Neural cell (in vitro differentiated cells): Measurements from ENCODE around the gene DNAH10. TPM values are rescaled to one million over a fixed set of nuclear protein-coding genes. Genes with fewer than 3 reads are reported as not detected.

Source experiments
- H2AFZ ChIP-seq: fragments of 200-600, 300-800 bp; sonication (generic), shearing (Covaris generic); 2 replicates; pipeline ENCODE4 v1.6.0; 2014; ENCODE audit warnings: low read depth, mild to moderate bottlenecking, antibody characterized with exemption, low read length, moderate library complexity
- H3F3A ChIP-seq: fragments of 200-600 bp; shearing (Covaris generic); 2 replicates; pipeline ENCODE4 v1.6.1; 2016; ENCODE audit warnings: mild to moderate bottlenecking, moderate library complexity, mixed read lengths, antibody characterized with exemption, low read length; ENCODE audit not compliant: insufficient read depth, poor library complexity, severe bottlenecking
- H3K27ac ChIP-seq: fragments of 200-600, 300-800 bp; sonication (generic), shearing (Covaris generic); 2 replicates; pipeline ENCODE4 v1.5.1; 2014; ENCODE audit warnings: mild to moderate bottlenecking, low read length, moderate library complexity
- H3K27me3 ChIP-seq: fragments of 300-800, 200-600 bp; sonication (generic), shearing (Covaris generic); 2 replicates; pipeline ENCODE4 v1.6.0; 2014; ENCODE audit warnings: mild to moderate bottlenecking, low read depth, low read length, moderate library complexity; ENCODE audit not compliant: insufficient read depth
- H3K36me3 ChIP-seq: fragments of 300-800, 200-600 bp; sonication (generic), shearing (Covaris generic); 2 replicates; pipeline ENCODE4 v1.5.1; 2014; ENCODE audit warnings: mild to moderate bottlenecking, antibody characterized with exemption, low read length, moderate library complexity; ENCODE audit not compliant: insufficient read depth
- H3K4me2 ChIP-seq: fragments of 300-800, 200-600 bp; sonication (generic), shearing (Covaris generic); 2 replicates; pipeline ENCODE4 v1.6.0; 2014; ENCODE audit warnings: mild to moderate bottlenecking, low read length
- H3K4me3 ChIP-seq: fragments of 300-800, 200-600 bp; sonication (generic), shearing (Covaris generic); 2 replicates; pipeline ENCODE4 v1.5.1; 2014; ENCODE audit warnings: mild to moderate bottlenecking, low read length, moderate library complexity
- H3K79me2 ChIP-seq: fragments of 200-600 bp; shearing (Covaris generic); replicated peaks from 2 replicates; pipeline ENCODE4 v1.6.0; 2014; ENCODE audit warnings: mild to moderate bottlenecking, low read length, moderate library complexity; ENCODE audit not compliant: insufficient read depth
- H3K9ac ChIP-seq: fragments of 300-800, 200-600 bp; sonication (generic), shearing (Covaris generic); 2 replicates; pipeline ENCODE4 v1.6.1; 2016; ENCODE audit warnings: mild to moderate bottlenecking, low read length, mixed read lengths
- H3K9me2 ChIP-seq: fragments of 200-600 bp; shearing (Covaris generic); 2 replicates; pipeline ENCODE4 v1.6.1; 2016; ENCODE audit warnings: mild to moderate bottlenecking, low read length, mixed read lengths; ENCODE audit not compliant: insufficient read depth
- H3K9me3 ChIP-seq: fragments of 200-600, 300-800 bp; sonication (generic), shearing (Covaris generic); 2 replicates; pipeline ENCODE4 v1.6.1; 2016; ENCODE audit warnings: mild to moderate bottlenecking, mixed run types, low read length, moderate library complexity, mixed read lengths
- H4K20me1 ChIP-seq: fragments of 200-600 bp; shearing (Covaris generic); 2 replicates; pipeline ENCODE4 v1.6.1; 2016; ENCODE audit warnings: mild to moderate bottlenecking, mixed run types; ENCODE audit not compliant: insufficient read depth
- EP300 ChIP-seq: fragments of 450-650 bp; conservative IDR thresholded peaks from 2 replicates; pipeline ENCODE4 v1.6.1; 2014; ENCODE audit warnings: antibody characterized with exemption, mild to moderate bottlenecking, moderate library complexity; ENCODE audit not compliant: poor library complexity, severe bottlenecking
- EZH2 ChIP-seq: fragments of 200-600, 300-800 bp; shearing (Covaris generic), sonication (generic); IDR thresholded peaks from 2 replicates; pipeline ENCODE4 v1.6.1; 2014; ENCODE audit warnings: antibody characterized with exemption, low read length, borderline replicate concordance, mild to moderate bottlenecking; ENCODE audit not compliant: insufficient read depth, poor library complexity, severe bottlenecking
- MXI1 ChIP-seq: fragments of 450-650 bp; conservative IDR thresholded peaks from 2 replicates; pipeline ENCODE4 v1.6.1; 2014; ENCODE audit warnings: antibody characterized with exemption, mild to moderate bottlenecking; ENCODE audit not compliant: poor library complexity, severe bottlenecking
- POLR2AphosphoS5 ChIP-seq: IDR thresholded peaks from 2 replicates; pipeline ENCODE4 v1.6.1; 2012
- RAD21 ChIP-seq: fragments of 450-650 bp; conservative IDR thresholded peaks from 2 replicates; pipeline ENCODE4 v1.6.1; 2014; ENCODE audit warnings: antibody characterized with exemption, mild to moderate bottlenecking, moderate library complexity
- SMC3 ChIP-seq: fragments of 450-650 bp; conservative IDR thresholded peaks from 2 replicates; pipeline ENCODE4 v1.6.1; 2014; ENCODE audit warnings: antibody characterized with exemption, mild to moderate bottlenecking, moderate library complexity; ENCODE audit not compliant: poor library complexity
- TAF1 ChIP-seq: IDR thresholded peaks from 2 replicates; pipeline ENCODE4 v1.6.1; 2012; ENCODE audit warnings: low read depth
- polyA plus RNA-seq: library from polyadenylated mRNA; depleted of rRNA; stranded (reverse); fragments of >200 nt; gene quantifications from 2 replicates; pipeline ENCODE4 v1.2.3, GENCODE V29; 2014
- TF ChIP-seq, protein P1 (sequence below): IDR thresholded peaks from 2 replicates; pipeline ENCODE4 v1.6.1; 2012; ENCODE audit warnings: borderline replicate concordance
- TF ChIP-seq, protein P2 (sequence below): fragments of 450-650 bp; IDR thresholded peaks from 2 replicates; pipeline ENCODE4 v1.5.1; 2014; ENCODE audit warnings: antibody characterized with exemption, mild to moderate bottlenecking, moderate library complexity; ENCODE audit not compliant: poor library complexity, severe bottlenecking

The DNAH10 gene
- polyA plus RNA-seq, 1 donor from 2014 or later, result 1.9 TPM

DNA sequence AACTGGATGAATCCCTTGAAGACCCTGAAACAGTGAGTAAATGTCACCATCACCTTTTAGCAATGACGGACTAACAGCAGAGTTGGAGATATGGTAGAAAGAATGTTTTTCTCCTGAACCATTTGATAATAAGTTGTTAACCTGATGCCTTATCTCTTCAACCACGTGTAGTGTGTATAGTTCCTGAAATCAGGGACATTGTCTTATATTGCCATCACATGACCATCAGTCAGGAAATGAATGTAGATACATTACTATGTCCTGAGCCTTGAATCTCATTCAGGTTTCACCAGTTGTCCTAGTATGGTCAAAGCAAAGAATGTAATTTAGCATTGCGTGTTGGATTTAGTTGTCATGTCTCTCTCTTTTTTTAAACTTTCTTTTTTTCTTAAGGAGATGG, 34.2 kb upstream of the DNAH10 start:
- Histone ChIP-seq H3K9me3 (no peaks in the 10 kb centered on the region), H3K27ac (no peak overlapping the region), H3K9ac (no peak overlapping the region), H3K36me3 (no peaks in the 10 kb centered on the region), H3K79me2 (no peaks in the 10 kb centered on the region), H3F3A (no peaks in the 10 kb centered on the region), H3K4me2 (no peak overlapping the region), H2AFZ (no peak overlapping the region), H4K20me1 (no peaks in the 10 kb centered on the region), H3K4me3 (no peak overlapping the region), H3K27me3 (no peaks in the 10 kb centered on the region), H3K9me2 (no peaks in the 10 kb centered on the region)
- no peak for TF ChIP-seq MXI1

DNA sequence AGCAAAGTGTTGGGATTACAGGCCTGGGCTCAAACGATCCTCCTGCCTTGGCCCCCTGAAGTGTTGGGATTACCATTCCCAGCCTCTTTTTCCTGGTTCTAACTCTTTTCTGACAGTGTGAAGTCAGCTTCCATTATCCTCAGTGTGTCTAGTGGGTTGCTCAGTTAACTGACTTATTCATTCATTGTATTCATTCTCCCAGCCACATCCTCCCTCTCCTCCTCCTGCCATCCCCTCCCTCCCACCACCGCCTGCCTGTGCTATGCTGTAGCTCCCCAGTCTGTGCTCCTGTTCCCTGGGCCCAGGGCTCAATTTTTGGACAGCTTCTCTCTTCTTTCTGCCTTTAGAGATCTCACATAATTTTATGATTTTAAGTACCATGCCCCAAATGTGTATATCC, 30.5 kb upstream of the DNAH10 start:
- TF ChIP-seq MXI1, result no peak
- TF ChIP-seq SMC3, result no peak
- TF ChIP-seq, protein P1, sequence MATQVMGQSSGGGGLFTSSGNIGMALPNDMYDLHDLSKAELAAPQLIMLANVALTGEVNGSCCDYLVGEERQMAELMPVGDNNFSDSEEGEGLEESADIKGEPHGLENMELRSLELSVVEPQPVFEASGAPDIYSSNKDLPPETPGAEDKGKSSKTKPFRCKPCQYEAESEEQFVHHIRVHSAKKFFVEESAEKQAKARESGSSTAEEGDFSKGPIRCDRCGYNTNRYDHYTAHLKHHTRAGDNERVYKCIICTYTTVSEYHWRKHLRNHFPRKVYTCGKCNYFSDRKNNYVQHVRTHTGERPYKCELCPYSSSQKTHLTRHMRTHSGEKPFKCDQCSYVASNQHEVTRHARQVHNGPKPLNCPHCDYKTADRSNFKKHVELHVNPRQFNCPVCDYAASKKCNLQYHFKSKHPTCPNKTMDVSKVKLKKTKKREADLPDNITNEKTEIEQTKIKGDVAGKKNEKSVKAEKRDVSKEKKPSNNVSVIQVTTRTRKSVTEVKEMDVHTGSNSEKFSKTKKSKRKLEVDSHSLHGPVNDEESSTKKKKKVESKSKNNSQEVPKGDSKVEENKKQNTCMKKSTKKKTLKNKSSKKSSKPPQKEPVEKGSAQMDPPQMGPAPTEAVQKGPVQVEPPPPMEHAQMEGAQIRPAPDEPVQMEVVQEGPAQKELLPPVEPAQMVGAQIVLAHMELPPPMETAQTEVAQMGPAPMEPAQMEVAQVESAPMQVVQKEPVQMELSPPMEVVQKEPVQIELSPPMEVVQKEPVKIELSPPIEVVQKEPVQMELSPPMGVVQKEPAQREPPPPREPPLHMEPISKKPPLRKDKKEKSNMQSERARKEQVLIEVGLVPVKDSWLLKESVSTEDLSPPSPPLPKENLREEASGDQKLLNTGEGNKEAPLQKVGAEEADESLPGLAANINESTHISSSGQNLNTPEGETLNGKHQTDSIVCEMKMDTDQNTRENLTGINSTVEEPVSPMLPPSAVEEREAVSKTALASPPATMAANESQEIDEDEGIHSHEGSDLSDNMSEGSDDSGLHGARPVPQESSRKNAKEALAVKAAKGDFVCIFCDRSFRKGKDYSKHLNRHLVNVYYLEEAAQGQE, result no peak
- TF ChIP-seq TAF1, result no peak
- no peak for TF ChIP-seq POLR2AphosphoS5
- no peak for TF ChIP-seq RAD21
- TF ChIP-seq, protein P2, sequence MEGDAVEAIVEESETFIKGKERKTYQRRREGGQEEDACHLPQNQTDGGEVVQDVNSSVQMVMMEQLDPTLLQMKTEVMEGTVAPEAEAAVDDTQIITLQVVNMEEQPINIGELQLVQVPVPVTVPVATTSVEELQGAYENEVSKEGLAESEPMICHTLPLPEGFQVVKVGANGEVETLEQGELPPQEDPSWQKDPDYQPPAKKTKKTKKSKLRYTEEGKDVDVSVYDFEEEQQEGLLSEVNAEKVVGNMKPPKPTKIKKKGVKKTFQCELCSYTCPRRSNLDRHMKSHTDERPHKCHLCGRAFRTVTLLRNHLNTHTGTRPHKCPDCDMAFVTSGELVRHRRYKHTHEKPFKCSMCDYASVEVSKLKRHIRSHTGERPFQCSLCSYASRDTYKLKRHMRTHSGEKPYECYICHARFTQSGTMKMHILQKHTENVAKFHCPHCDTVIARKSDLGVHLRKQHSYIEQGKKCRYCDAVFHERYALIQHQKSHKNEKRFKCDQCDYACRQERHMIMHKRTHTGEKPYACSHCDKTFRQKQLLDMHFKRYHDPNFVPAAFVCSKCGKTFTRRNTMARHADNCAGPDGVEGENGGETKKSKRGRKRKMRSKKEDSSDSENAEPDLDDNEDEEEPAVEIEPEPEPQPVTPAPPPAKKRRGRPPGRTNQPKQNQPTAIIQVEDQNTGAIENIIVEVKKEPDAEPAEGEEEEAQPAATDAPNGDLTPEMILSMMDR, result no peak
- no peak for TF ChIP-seq EZH2
- no peak for TF ChIP-seq EP300
- Histone ChIP-seq H3K4me3 (no peak overlapping the region), H3K9ac (no peak overlapping the region), H3K36me3 (no peaks in the 10 kb centered on the region), H3K79me2 (no peaks in the 10 kb centered on the region), H3K27me3 (no peaks in the 10 kb centered on the region), H3K27ac (no peak overlapping the region), H3K9me3 (no peaks in the 10 kb centered on the region), H2AFZ (no peak overlapping the region), H3K9me2 (no peaks in the 10 kb centered on the region), H3F3A (no peaks in the 10 kb centered on the region), H4K20me1 (no peaks in the 10 kb centered on the region), H3K4me2 (no peak overlapping the region)

DNA sequence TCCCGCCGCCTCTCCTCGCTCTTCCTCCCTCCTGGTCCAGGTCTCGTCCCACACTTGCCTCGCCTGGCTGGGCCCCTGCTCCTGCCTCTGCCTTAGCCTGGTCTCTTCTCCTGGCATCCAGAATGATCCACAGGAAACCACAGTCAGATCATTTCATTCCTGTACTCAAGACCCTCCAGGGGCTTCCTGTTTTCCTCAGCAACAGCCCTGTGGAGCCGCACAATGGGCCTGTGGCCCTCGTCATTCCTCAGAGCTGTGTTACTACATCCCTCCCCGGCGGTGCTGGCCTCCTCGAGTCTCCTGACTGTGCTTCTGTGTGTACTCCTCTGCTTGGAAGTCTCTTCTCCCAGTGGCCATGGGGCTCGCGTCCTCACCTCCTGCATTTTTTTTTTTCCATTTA, 29.9 kb upstream of the DNAH10 start:
- Histone ChIP-seq H3K4me2 (no peak overlapping the region), H3K4me3 (no peak overlapping the region), H3K36me3 (peaks cover 5% of the 10 kb centered on the region), H3K9ac (no peak overlapping the region), H3K27me3 (no peaks in the 10 kb centered on the region), H3K79me2 (no peaks in the 10 kb centered on the region), H2AFZ (no peak overlapping the region), H3K9me3 (no peaks in the 10 kb centered on the region), H3K27ac (no peak overlapping the region), H4K20me1 (no peaks in the 10 kb centered on the region), H3K9me2 (no peaks in the 10 kb centered on the region), H3F3A (no peaks in the 10 kb centered on the region)
- TF ChIP-seq TAF1, result no peak
- TF ChIP-seq MXI1, result no peak
- no peak for TF ChIP-seq POLR2AphosphoS5
- TF ChIP-seq EP300, result no peak
- no peak for TF ChIP-seq EZH2
- TF ChIP-seq, protein P1, result no peak
- no peak for TF ChIP-seq SMC3
- no peak for TF ChIP-seq RAD21
- TF ChIP-seq, protein P2, result no peak
